WI38 (cell line): Measurements from ENCODE around the gene MET.

Source experiments
- H3K4me3 ChIP-seq: 2 replicates; pipeline ENCODE4 v1.5.1; 2011; ENCODE audit warnings: low read depth, mild to moderate bottlenecking, control low read depth, low read length
- TF ChIP-seq, protein P1 (sequence below): IDR thresholded peaks from 2 replicates; pipeline ENCODE4 v1.5.1; 2012; ENCODE audit warnings: low read depth, mild to moderate bottlenecking, control low read depth, low read length

The MET gene

DNA sequence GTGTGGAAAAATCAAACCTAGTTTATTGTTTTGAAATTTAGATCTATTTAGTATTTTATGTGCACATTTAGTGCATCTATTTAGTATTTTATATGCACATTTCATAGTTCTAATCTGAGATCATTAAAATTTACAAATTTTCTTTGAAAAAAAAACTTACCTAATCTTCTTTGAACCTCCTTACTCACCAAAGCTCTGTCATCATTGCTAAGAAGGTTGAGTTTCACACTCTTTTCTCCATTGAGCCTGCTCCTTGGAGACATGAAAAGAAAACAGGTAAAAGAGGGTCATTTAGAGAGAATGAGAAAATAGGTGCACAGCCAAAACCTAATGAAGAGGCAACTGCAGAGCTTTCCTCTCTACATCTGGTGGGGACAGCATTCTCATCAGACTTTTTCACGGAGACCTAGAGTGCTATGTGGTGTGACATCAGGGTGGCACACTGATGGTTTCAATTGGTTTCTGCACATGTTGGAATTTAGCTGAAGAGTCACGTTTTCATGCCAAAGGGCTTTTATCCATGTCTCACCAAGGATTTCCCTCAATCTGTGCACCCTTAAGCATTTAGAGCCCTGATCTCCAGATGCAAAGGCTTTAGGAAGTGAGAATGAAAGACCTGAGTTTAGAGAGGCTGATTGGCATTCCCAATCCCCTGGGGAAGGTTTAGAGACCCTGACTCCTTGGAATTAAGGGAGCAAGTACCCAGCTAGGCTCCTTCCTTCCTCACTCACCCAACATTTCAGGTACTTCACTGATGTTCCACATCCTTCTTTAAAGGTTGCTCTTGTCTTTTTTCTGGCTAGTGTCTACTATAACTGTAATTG lies 101.1 kb downstream of the MET start:
- TF ChIP-seq, protein P1, sequence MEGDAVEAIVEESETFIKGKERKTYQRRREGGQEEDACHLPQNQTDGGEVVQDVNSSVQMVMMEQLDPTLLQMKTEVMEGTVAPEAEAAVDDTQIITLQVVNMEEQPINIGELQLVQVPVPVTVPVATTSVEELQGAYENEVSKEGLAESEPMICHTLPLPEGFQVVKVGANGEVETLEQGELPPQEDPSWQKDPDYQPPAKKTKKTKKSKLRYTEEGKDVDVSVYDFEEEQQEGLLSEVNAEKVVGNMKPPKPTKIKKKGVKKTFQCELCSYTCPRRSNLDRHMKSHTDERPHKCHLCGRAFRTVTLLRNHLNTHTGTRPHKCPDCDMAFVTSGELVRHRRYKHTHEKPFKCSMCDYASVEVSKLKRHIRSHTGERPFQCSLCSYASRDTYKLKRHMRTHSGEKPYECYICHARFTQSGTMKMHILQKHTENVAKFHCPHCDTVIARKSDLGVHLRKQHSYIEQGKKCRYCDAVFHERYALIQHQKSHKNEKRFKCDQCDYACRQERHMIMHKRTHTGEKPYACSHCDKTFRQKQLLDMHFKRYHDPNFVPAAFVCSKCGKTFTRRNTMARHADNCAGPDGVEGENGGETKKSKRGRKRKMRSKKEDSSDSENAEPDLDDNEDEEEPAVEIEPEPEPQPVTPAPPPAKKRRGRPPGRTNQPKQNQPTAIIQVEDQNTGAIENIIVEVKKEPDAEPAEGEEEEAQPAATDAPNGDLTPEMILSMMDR = no peak
- no peak overlapping the region for H3K4me3 ChIP-seq

DNA sequence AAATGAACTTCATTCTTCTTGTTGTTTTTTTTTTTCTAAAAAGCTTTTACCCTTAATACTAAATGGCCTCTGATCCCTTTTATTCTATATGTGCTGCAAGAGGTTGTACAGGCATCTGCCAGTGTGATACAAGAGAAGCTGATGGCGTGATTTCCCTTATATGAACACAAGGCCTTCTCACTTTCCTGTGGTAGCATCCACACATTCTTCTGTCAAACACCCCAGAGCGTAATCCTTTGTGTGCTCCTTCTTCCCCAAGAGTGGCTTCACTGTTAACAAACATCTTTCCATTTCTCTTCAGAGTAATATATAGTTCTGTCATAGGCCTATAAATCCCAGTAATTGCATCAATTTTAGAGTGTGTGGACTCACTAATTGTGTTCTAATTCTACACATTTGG lies 104.0 kb downstream of the MET start:
- no peak overlapping the region for H3K4me3 ChIP-seq
- TF ChIP-seq, protein P1 = no peak

DNA sequence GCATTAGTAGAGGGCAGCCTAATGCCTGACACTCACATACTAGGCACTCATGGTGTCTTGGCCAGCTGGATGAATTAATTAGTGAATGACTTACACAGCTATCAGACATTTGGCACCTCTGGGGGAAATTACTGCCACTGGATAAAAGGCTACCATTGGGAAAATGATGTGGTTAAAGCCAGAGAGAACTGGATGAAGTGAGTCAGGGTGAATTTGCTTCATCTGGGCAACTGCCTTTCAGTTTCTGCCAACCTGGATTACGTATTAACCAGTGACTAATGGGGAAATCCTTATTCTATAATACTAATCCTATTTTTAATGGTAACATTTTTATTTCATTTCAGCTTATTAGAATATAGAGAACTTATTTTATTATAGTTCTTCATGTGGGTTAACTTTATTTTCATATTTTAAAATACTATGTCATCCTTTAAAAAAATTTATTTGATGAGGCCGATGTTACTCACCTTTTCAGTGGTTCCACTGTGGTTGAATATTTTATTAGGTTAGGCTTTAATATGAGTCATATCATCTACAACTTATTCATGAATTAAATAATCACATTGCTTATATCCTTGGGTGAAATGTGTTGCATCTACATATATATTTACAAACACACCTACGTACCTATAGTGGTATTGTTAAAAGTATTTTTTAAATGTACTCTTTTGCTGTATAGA lies 104.8 kb downstream of the MET start:
- H3K4me3 ChIP-seq = no peak overlapping the region
- TF ChIP-seq, protein P1 = no peak

DNA sequence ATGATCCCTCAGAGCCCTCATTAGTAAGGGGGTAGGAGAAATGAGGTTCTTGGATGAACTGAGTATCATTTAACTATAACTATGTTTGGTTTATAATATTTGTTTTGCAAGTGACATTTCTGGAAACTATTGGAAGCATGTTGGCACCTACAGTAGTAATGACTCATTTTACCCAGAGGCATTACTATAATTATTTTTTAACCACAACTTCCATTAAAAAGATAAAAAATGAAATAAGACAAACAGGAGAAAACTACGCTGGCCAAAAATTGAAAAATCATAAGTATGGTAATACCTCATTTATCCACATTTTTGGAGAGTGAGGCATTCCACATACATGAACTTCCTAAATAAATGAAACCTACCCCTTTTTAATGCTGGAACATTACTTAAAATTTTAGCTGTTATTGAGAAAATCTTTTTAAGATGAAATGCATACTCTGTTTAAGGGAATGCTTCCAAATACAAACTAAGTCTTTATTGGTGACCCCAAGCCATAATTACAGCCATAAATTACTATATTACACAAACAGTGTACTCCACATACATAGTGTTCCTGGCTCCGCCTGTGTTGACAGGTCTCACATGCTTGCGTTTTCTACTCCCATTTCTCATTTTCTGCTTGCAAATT lies 105.8 kb downstream of the MET start:
- H3K4me3 ChIP-seq = no peak overlapping the region
- TF ChIP-seq, protein P1 = no peak

DNA sequence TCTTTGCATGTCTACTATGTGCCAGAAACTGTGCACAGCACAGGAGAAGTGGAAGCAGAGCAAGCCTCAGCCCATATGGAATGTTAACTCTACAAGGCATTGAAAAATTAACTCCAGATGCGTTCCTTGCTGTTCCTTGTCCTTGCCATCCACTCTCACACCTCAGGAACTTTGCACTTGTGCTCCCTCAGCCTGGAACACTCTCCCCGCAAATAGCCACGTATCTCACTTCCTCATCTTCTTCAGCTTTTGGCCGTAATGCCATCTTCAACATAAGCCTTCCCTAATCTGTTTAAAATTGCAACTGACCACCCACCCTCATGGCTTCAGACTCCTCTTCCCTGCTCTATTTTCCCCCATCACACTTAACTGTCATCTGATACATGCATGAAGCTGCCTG lies 107.2 kb downstream of the MET start:
- TF ChIP-seq, protein P1 = no peak
- no peak overlapping the region for H3K4me3 ChIP-seq

DNA sequence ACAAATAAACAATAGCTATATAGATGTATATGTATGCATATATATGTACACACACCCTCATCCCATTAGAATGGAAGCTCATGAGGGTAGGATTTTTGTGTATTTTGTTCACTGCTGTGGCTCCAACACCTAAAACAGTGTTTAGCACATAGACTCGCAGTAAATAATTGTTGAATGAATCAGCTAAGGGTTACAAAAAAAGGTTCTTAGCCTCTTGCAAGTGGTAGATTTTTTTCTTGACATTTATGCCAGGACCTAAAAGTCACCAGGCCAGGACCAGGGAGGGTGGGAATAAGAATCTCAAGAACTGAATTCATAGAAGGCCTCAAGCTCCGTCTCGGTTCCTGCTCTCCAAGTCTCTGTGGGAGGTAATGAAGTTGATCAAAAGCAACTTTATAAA lies 107.9 kb downstream of the MET start:
- H3K4me3 ChIP-seq = no peak overlapping the region
- TF ChIP-seq, protein P1 = no peak

DNA sequence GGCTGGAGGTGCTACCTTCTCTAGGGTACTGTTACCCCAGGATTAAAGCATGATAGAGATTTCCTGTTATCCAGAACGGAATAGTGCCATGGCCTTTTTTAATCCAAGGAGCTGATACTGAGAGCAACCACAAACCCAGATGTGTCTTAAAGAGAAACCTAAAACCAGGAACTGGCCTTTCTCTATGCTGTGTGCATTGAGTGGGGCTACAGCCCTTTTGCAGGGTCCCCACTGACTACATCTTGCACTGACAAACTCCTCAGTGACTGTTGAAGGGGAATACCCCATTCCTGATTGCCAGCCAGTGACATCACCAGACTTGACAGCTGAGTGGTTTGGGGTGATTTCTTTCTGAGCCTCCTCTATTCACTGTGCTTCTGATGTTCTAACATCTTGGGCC lies 108.5 kb downstream of the MET start:
- TF ChIP-seq, protein P1 = no peak
- H3K4me3 ChIP-seq = no peak overlapping the region
